HUES64 (cell line): ENCODE results near the gene THOC2. TPM values are rescaled to one million over a fixed set of nuclear protein-coding genes. Genes with fewer than 3 reads are reported as not detected.
"Not testable (repeated sequence)": the region's sequence is repeated elsewhere in the genome, so short reads cannot be mapped to it uniquely, and the experiment has no call there.

Experiments used
- H3K27ac ChIP-seq: 2 replicates; pipeline ENCODE4 v1.7.0; 2013; ENCODE audit warnings: low read depth, low read length, inconsistent platforms
- H3K27me3 ChIP-seq: 2 replicates; pipeline ENCODE4 v1.6.1; 2013; ENCODE audit warnings: mild to moderate bottlenecking, low read length; ENCODE audit not compliant: insufficient read depth
- H3K36me3 ChIP-seq: 2 replicates; pipeline ENCODE4 v1.6.1; 2013; ENCODE audit warnings: mild to moderate bottlenecking, low read length; ENCODE audit not compliant: insufficient read depth
- H3K4me1 ChIP-seq: 2 replicates; pipeline ENCODE4 v1.6.1; 2013; ENCODE audit warnings: mild to moderate bottlenecking, low read length, moderate library complexity; ENCODE audit not compliant: insufficient read depth
- H3K4me3 ChIP-seq: 2 replicates; pipeline ENCODE4 v1.5.1; 2013; ENCODE audit warnings: mild to moderate bottlenecking, low read length, moderate library complexity
- H3K9ac ChIP-seq: 2 replicates; pipeline ENCODE4 v1.6.1; 2013; ENCODE audit warnings: mild to moderate bottlenecking, low read depth, low read length
- H3K9me3 ChIP-seq: 2 replicates; pipeline ENCODE4 v1.6.1; 2013; ENCODE audit warnings: low read depth, low read length; ENCODE audit not compliant: insufficient read depth
- WGBS: fragments of 150-250, 120-280 bp; methylation state at CpG from one replicate; pipeline ENCODE4 v1.1.7; 2013; ENCODE audit warnings: missing lambda C conversion rate; 5-methylcytosine and 5-hydroxymethylcytosine counted together
- polyA plus RNA-seq, 2 experiments: library from polyadenylated mRNA; stranded (reverse); fragments of 50-300 nt; gene quantifications; one replicate each; pipeline ENCODE4 v1.2.3, GENCODE V29; 2013

The THOC2 gene, protein sequence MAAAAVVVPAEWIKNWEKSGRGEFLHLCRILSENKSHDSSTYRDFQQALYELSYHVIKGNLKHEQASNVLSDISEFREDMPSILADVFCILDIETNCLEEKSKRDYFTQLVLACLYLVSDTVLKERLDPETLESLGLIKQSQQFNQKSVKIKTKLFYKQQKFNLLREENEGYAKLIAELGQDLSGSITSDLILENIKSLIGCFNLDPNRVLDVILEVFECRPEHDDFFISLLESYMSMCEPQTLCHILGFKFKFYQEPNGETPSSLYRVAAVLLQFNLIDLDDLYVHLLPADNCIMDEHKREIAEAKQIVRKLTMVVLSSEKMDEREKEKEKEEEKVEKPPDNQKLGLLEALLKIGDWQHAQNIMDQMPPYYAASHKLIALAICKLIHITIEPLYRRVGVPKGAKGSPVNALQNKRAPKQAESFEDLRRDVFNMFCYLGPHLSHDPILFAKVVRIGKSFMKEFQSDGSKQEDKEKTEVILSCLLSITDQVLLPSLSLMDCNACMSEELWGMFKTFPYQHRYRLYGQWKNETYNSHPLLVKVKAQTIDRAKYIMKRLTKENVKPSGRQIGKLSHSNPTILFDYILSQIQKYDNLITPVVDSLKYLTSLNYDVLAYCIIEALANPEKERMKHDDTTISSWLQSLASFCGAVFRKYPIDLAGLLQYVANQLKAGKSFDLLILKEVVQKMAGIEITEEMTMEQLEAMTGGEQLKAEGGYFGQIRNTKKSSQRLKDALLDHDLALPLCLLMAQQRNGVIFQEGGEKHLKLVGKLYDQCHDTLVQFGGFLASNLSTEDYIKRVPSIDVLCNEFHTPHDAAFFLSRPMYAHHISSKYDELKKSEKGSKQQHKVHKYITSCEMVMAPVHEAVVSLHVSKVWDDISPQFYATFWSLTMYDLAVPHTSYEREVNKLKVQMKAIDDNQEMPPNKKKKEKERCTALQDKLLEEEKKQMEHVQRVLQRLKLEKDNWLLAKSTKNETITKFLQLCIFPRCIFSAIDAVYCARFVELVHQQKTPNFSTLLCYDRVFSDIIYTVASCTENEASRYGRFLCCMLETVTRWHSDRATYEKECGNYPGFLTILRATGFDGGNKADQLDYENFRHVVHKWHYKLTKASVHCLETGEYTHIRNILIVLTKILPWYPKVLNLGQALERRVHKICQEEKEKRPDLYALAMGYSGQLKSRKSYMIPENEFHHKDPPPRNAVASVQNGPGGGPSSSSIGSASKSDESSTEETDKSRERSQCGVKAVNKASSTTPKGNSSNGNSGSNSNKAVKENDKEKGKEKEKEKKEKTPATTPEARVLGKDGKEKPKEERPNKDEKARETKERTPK (N-terminal part only)
- polyA plus RNA-seq (2013, experiment 1 of 2), result 50.1 TPM
- 44.8 TPM for polyA plus RNA-seq (2013, experiment 2 of 2)

DNA sequence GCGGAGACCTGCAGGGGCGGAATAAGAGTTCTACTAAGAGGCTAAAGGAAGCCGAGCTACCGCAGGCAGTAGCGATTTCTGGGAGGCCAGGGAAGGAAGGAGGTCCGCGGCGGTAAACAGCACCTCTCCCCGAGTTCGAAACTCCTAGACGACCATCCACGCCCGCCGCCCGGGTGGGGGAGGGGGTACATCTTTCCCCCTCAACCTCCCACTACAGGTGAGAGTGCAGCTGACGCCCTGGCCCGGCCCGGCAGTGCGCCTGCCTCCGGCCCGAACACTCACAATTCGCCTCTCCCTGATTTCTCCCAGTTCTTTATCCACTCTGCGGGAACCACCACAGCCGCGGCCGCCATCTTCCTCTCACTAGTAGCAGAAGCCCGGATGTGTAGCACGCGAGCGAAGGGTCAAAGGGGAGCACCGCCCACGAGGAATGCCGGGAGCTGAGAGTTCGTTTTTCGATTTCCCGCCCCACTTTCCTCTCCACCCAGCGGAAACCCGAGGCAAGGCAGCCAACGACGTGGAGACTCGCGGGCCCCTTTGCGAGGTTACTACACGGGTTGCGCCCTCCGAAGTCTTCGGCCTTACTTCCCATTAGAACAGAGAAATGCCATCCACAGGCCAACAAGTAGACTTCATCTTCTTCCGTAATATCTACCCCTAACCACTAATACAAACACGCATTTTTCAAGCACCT is at the start of gene THOC2:
Gene THOC2 (minus strand): TSS at position 383 of the 694 bp plus-strand sequence. CDS start 30 bp downstream, at position 353.
- Histone ChIP-seq H3K9ac (peak within 1 kb of the TSS; percentile 95), H3K4me1 (no peaks in the 10 kb centered on the region), H3K9me3 (no peaks in the 10 kb centered on the region), H3K27me3 (no peaks in the 10 kb centered on the region), H3K27ac (peak within 1 kb of the TSS; percentile 72; the same call in 1 of the 2 replicates), H3K4me3 (peak within 1 kb of the TSS; percentile 97), H3K36me3 (0 out of 2 replicates have a peak, but pooled peaks cover 2% of the 10 kb centered on the region)
- WGBS, result 5% methylated on average over 38 of the region's 49 CpGs

DNA sequence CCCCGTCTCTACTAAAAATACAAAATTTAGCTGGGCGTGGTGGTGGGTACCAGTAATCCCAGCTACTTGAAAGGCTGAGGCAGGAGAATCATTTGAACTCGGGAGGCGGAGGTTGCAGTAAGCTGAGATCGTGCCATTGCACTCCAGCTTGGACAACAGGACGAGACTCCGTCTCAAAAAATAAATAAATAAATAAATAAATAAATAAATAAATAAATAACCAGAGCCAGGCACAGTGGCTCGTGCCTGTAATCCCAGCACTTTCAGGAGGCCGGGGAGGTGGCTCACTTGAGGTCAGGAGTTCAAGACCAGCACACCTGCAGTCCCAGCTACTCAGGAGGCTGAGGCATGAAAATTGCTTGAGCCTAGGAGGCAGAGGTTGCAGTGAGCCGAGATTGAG is 48.9 kb upstream of the THOC2 start:
- 96% methylated on average over 7 of the region's 10 CpGs for WGBS
- not testable (repeated sequence) for H3K36me3 ChIP-seq, H3K27ac ChIP-seq, H3K4me1 ChIP-seq, H3K4me3 ChIP-seq, H3K9ac ChIP-seq, H3K9me3 ChIP-seq, H3K27me3 ChIP-seq

DNA sequence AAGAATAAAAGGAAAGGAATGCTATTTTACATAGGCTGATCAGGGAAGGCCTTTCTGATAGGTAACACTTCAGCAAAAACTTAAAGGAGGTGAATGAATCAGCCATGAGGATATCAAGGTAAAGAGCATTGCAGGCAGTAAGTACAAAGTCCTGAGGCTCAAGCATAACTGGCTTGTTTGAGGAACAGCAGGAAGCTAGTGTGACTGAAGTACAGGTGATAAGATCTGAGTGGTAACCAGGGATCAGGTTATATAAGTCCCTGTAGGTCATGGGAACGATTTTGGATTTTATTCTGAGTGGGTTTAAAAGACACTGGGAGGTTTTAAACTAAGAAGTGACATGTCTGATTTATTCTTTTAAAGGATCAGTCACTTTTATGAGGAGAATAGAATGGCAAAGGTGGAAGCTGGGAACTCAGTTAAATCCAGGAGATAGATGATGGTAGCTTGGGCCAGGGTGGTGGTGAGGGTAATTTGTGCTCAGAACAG is 47.1 kb upstream of the THOC2 start:
- no peaks in the 10 kb centered on the region for H3K36me3 ChIP-seq
- no peaks in the 10 kb centered on the region for H3K9me3 ChIP-seq
- H3K4me1 ChIP-seq, result no peaks in the 10 kb centered on the region
- no peak overlapping the region for H3K4me3 ChIP-seq
- H3K27ac ChIP-seq, result no peak overlapping the region
- WGBS, result 75% methylated on average over 1 of the region's 1 CpG
- H3K9ac ChIP-seq, result no peak overlapping the region
- no peaks in the 10 kb centered on the region for H3K27me3 ChIP-seq

DNA sequence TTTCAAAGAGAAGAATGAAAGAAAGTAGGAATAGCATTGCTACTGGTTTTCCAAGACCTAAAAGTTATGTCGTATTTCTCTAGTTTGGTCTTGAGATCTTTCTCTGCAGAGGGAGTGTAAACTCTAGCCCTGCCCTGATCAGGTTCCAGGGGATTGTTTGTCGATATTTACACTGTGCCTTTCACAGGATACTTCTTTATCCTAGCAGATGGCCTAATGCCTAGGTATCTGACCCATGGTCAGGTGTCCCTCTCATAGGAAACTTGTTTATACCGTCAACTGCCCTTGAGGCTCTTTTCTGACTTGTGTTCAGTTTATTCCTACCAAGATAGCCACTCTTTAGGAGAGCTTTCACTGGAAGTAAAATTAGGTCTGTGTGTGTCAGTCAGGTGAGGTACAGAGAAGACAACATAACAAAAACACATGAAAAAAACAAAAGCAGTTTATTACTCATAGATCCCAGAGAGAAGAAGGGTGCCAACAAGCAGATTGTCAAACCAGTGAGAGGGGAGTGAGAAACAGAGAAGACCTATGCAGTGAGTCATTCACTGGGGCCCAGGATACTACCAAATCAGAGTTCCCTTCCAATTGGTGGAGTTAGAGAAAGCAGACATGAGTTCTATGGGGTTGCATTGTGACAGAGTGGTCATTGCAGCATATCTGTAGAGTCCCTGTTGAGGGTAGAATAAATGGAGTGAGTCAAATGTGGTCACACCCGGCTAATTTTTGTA is 40.6 kb upstream of the THOC2 start:
- 96% methylated on average over 4 of the region's 4 CpGs for WGBS
- H3K9ac ChIP-seq, result no peak overlapping the region
- no peak overlapping the region for H3K4me3 ChIP-seq
- H3K27me3 ChIP-seq, result no peaks in the 10 kb centered on the region
- H3K9me3 ChIP-seq, result no peaks in the 10 kb centered on the region
- H3K27ac ChIP-seq, result no peak overlapping the region
- H3K36me3 ChIP-seq, result no peaks in the 10 kb centered on the region
- H3K4me1 ChIP-seq, result no peaks in the 10 kb centered on the region

DNA sequence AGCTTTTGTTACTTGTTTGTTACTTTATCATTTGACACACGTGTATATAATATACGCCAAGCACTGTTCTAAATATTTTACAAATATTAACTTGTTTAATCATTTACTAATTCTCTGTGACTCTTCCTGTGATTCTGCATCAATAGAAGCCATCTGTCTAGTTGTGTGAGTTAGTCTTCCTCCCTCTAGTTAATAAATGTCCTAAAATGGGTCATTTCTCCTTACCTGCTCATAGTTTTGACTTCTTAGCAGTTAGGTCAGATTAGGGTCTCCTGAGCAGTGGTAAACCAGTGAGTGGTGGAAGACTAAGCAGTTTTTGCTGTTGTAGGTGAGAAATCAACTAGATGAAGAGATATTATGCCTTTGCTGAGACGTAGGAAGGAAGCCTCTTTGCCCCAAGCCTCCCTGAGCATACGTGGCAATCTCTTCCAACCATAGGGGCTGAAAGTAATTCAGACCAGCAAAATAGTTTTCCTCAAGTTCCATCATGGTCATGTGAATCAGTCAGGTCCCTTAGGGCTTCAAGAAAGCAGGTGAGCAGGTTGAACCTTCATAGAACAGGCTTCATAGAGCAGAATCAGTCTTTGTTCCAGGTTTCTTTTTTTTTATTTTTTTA is 38.7 kb upstream of the THOC2 start:
- H3K27ac ChIP-seq, result no peak overlapping the region
- no peaks in the 10 kb centered on the region for H3K36me3 ChIP-seq
- no peak overlapping the region for H3K9ac ChIP-seq
- WGBS, result 84% methylated on average over 2 of the region's 4 CpGs
- no peak overlapping the region for H3K4me3 ChIP-seq
- no peaks in the 10 kb centered on the region for H3K9me3 ChIP-seq
- no peaks in the 10 kb centered on the region for H3K27me3 ChIP-seq
- H3K4me1 ChIP-seq, result no peaks in the 10 kb centered on the region

GRCh38 chrX:123764967-123765871 is 32.4 kb upstream of the THOC2 start:
- 0 out of 2 replicates have a peak, but pooled peaks cover 4% of the 10 kb centered on the region for H3K4me1 ChIP-seq
- no peaks in the 10 kb centered on the region for H3K27me3 ChIP-seq
- H3K4me3 ChIP-seq, result peak overlapping the region; percentile 67
- H3K9ac ChIP-seq, result peak overlapping the region; percentile 69
- H3K9me3 ChIP-seq, result no peaks in the 10 kb centered on the region
- 5% methylated on average over 37 of the region's 38 CpGs for WGBS
- H3K27ac ChIP-seq, result peak overlapping the region; percentile 77; the same call in 1 of the 2 replicates
- H3K36me3 ChIP-seq, result no peaks in the 10 kb centered on the region

GRCh38 chrX:123759849-123760248 is 27.0 kb upstream of the THOC2 start:
- H3K9me3 ChIP-seq, H3K9ac ChIP-seq, H3K27ac ChIP-seq, H3K36me3 ChIP-seq, H3K4me3 ChIP-seq, H3K4me1 ChIP-seq, H3K27me3 ChIP-seq: not testable (repeated sequence)
- 50% methylated on average over 1 of the region's 3 CpGs for WGBS

- H3K9ac ChIP-seq, H3K4me1 ChIP-seq, H3K36me3 ChIP-seq, H3K27ac ChIP-seq, H3K27me3 ChIP-seq, H3K4me3 ChIP-seq, H3K9me3 ChIP-seq: not testable (repeated sequence)
- 86% methylated on average over 1 of the region's 1 CpG for WGBS
These were observed 24.9 kb upstream of the THOC2 start for GRCh38 chrX:123757794-123758193.

GRCh38 chrX:123756320-123756719 is 23.5 kb upstream of the THOC2 start:
- no peak overlapping the region for H3K9ac ChIP-seq
- no peaks in the 10 kb centered on the region for H3K9me3 ChIP-seq
- no peak overlapping the region for H3K4me3 ChIP-seq
- H3K27ac ChIP-seq, result no peak overlapping the region
- no peaks in the 10 kb centered on the region for H3K4me1 ChIP-seq
- no peaks in the 10 kb centered on the region for H3K36me3 ChIP-seq
- no peaks in the 10 kb centered on the region for H3K27me3 ChIP-seq
